Stimulated activated naive B cell treated with anti-CD40 and anti-IgM and Interleukin-4, amounts not matched to agents 10 μg/mL and 1 μg/mL and 100 μg/mL, for 72 hours (primary cell): ENCODE data around the gene PIGR.

Experiments used
- ATAC-seq, 2 donors: fragments of 150-1000 bp; cut with Tn5 transposase; replicated peaks; 2 replicates each; pipeline ENCODE4 v1.10.0; 2021; ENCODE audit warnings: moderate library complexity in 1 of 2
- DNase-seq: peaks from one replicate; pipeline ENCODE4 v3.0.0; 2021
- H3K27ac Mint-ChIP-seq: one replicate; pipeline ENCODE4 v1.8.0; 2022; ENCODE audit warnings: mild to moderate bottlenecking, mixed read lengths
- H3K27me3 Mint-ChIP-seq, 2 donors: one replicate each; pipeline ENCODE4 v1.8.0; 2022; ENCODE audit warnings: mixed read lengths in 2 of 2
- H3K36me3 Mint-ChIP-seq, 2 donors: one replicate each; pipeline ENCODE4 v1.8.0; 2022; ENCODE audit warnings: mixed read lengths in 2 of 2, mild to moderate bottlenecking in 1 of 2
- H3K4me1 Mint-ChIP-seq, 2 donors: one replicate each; pipeline ENCODE4 v1.8.0; 2022; ENCODE audit warnings: mixed read lengths in 2 of 2, mild to moderate bottlenecking in 1 of 2
- H3K4me3 Mint-ChIP-seq, 2 donors: one replicate each; pipeline ENCODE4 v1.8.0; 2022; ENCODE audit warnings: mild to moderate bottlenecking in 2 of 2, mixed read lengths in 2 of 2, moderate library complexity in 1 of 2
- H3K9me3 Mint-ChIP-seq, 2 donors: one replicate each; pipeline ENCODE4 v1.8.0; 2022; ENCODE audit warnings: mixed read lengths in 2 of 2, mild to moderate bottlenecking in 1 of 2

PIGR gene

GRCh38 chr1:206916000-206916709 is 30.1 kb downstream of the PIGR start:
- Mint-ChIP-seq H3K36me3 (peaks cover 77 to 88% of the 10 kb centered on the region in 2 donors), H3K27me3 (no peaks in the 10 kb centered on the region), H3K27ac (peak overlapping the region; percentile 93), H3K9me3 (no peaks in the 10 kb centered on the region), H3K4me3 (no peak overlapping the region), H3K4me1 (peaks cover 79 to 84% of the 10 kb centered on the region in 2 donors)
- ATAC-seq (peak in 1 of 2 donors; percentile 11), DNase-seq (no peak)

GRCh38 chr1:206915030-206915735 is 31.1 kb downstream of the PIGR start:
- Mint-ChIP-seq H3K27ac (peak overlapping the region; percentile 93), H3K36me3 (peaks cover 71 to 86% of the 10 kb centered on the region in 2 donors), H3K4me1 (peaks cover 82 to 88% of the 10 kb centered on the region in 2 donors), H3K9me3 (no peaks in the 10 kb centered on the region), H3K4me3 (no peak overlapping the region), H3K27me3 (no peaks in the 10 kb centered on the region)
- ATAC-seq: no peak
- no peak for DNase-seq

GRCh38 chr1:206913766-206914537 is 32.3 kb downstream of the PIGR start:
- H3K27ac Mint-ChIP-seq: peak overlapping the region; percentile 93
- H3K4me3 Mint-ChIP-seq: no peak overlapping the region
- no peaks in the 10 kb centered on the region for H3K27me3 Mint-ChIP-seq
- no peak for DNase-seq
- H3K4me1 Mint-ChIP-seq: peaks cover 83 to 94% of the 10 kb centered on the region in 2 donors
- H3K9me3 Mint-ChIP-seq: no peaks in the 10 kb centered on the region
- peaks cover 67 to 81% of the 10 kb centered on the region in 2 donors for H3K36me3 Mint-ChIP-seq
- no peak for ATAC-seq

- peak overlapping the region; percentile 33 to 49 for H3K4me3 Mint-ChIP-seq
- H3K9me3 Mint-ChIP-seq: no peaks in the 10 kb centered on the region
- DNase-seq: peak; percentile 60
- ATAC-seq: peak; percentile 56 to 58
- peaks cover 83 to 94% of the 10 kb centered on the region in 2 donors for H3K4me1 Mint-ChIP-seq
- H3K27ac Mint-ChIP-seq: peak overlapping the region; percentile 63
- H3K27me3 Mint-ChIP-seq: no peaks in the 10 kb centered on the region
- H3K36me3 Mint-ChIP-seq: peaks cover 69 to 81% of the 10 kb centered on the region in 2 donors
These were observed 33.7 kb downstream of the PIGR start for GRCh38 chr1:206912445-206913095.

- Mint-ChIP-seq H3K27ac (no peak overlapping the region), H3K4me3 (peak overlapping the region; percentile 14 to 16), H3K9me3 (no peaks in the 10 kb centered on the region), H3K27me3 (no peaks in the 10 kb centered on the region), H3K36me3 (peaks cover 60 to 79% of the 10 kb centered on the region in 2 donors), H3K4me1 (peaks cover 79 to 94% of the 10 kb centered on the region in 2 donors)
- DNase-seq (no peak), ATAC-seq (peak; percentile 44 to 45)
These were observed 35.1 kb downstream of the PIGR start for GRCh38 chr1:206911064-206911663.

- ATAC-seq (no peak), DNase-seq (no peak)
- no peaks in the 10 kb centered on the region for H3K9me3 Mint-ChIP-seq
- peak overlapping the region; percentile 64 to 76 for H3K4me3 Mint-ChIP-seq
- peak overlapping the region; percentile 52 for H3K27ac Mint-ChIP-seq
- no peaks in the 10 kb centered on the region for H3K27me3 Mint-ChIP-seq
- peaks cover 56 to 79% of the 10 kb centered on the region in 2 donors for H3K36me3 Mint-ChIP-seq
- H3K4me1 Mint-ChIP-seq: peaks cover 78 to 94% of the 10 kb centered on the region in 2 donors
These were observed 36.4 kb downstream of the PIGR start for GRCh38 chr1:206909883-206910318.

GRCh38 chr1:206909161-206909882 is 36.9 kb downstream of the PIGR start:
- Mint-ChIP-seq H3K4me1 (peaks cover 78 to 94% of the 10 kb centered on the region in 2 donors), H3K4me3 (peak overlapping the region; percentile 64 to 76), H3K36me3 (peaks cover 56 to 79% of the 10 kb centered on the region in 2 donors), H3K9me3 (no peaks in the 10 kb centered on the region), H3K27me3 (no peaks in the 10 kb centered on the region), H3K27ac (peak overlapping the region; percentile 86)
- DNase-seq: no peak
- peak; percentile 5 to 22 for ATAC-seq

GRCh38 chr1:206908038-206908437 is 38.2 kb downstream of the PIGR start:
- no peaks in the 10 kb centered on the region for H3K9me3 Mint-ChIP-seq
- peaks cover 61 to 79% of the 10 kb centered on the region in 2 donors for H3K36me3 Mint-ChIP-seq
- peaks cover 71 to 94% of the 10 kb centered on the region in 2 donors for H3K4me1 Mint-ChIP-seq
- peak overlapping the region; percentile 82 for H3K27ac Mint-ChIP-seq
- peak overlapping the region; percentile 37 to 58 for H3K4me3 Mint-ChIP-seq
- DNase-seq (no peak), ATAC-seq (no peak)
- H3K27me3 Mint-ChIP-seq: no peaks in the 10 kb centered on the region

- peak overlapping the region in 1 of 2 donors; percentile 36 for H3K4me3 Mint-ChIP-seq
- peak overlapping the region; percentile 82 for H3K27ac Mint-ChIP-seq
- no peaks in the 10 kb centered on the region for H3K27me3 Mint-ChIP-seq
- peaks cover 61 to 79% of the 10 kb centered on the region in 2 donors for H3K36me3 Mint-ChIP-seq
- DNase-seq (no peak), ATAC-seq (no peak)
- H3K9me3 Mint-ChIP-seq: no peaks in the 10 kb centered on the region
- peaks cover 71 to 94% of the 10 kb centered on the region in 2 donors for H3K4me1 Mint-ChIP-seq
These were observed 38.8 kb downstream of the PIGR start for GRCh38 chr1:206907304-206907991.

GRCh38 chr1:206905295-206906164 is 40.7 kb downstream of the PIGR start:
- peak; percentile 77 for DNase-seq
- Mint-ChIP-seq H3K4me1 (peaks cover 66 to 92% of the 10 kb centered on the region in 2 donors), H3K9me3 (no peaks in the 10 kb centered on the region), H3K36me3 (peaks cover 55 to 77% of the 10 kb centered on the region in 2 donors), H3K4me3 (peak overlapping the region; percentile 49 to 53), H3K27ac (peak overlapping the region; percentile 88), H3K27me3 (no peaks in the 10 kb centered on the region)
- peak; percentile 93 to 95 for ATAC-seq

- Mint-ChIP-seq H3K36me3 (peaks cover 55 to 80% of the 10 kb centered on the region in 2 donors), H3K27me3 (no peaks in the 10 kb centered on the region), H3K9me3 (no peaks in the 10 kb centered on the region), H3K4me3 (peak overlapping the region; percentile 49 to 56), H3K4me1 (peaks cover 63 to 92% of the 10 kb centered on the region in 2 donors), H3K27ac (peak overlapping the region; percentile 88)
- DNase-seq: no peak
- ATAC-seq: no peak
These were observed 41.7 kb downstream of the PIGR start for GRCh38 chr1:206904423-206905142.
